ENCODE data around the gene COL19A1.

The COL19A1 gene

GRCh38 chr6:70119218-70119835 is 253.0 kb downstream of the COL19A1 start:
- no peak for DNase-seq (ENCODE audit: low read depth in 1 of 2, low spot score in 1 of 2)
- in situ Hi-C loops (cut with HindIII; ENCODE audit: low pct_unique_long_range_greater_than_20kb, low sequenced_read_pairs), result no loop called here
- no peak for TF ChIP-seq JUND (IDR thresholded peaks at IDR 0.05; ENCODE audit: low read depth)

- in situ Hi-C loops (cut with HindIII; ENCODE audit: low pct_unique_long_range_greater_than_20kb, low sequenced_read_pairs), result no loop called here
- no peak for TF ChIP-seq JUND (IDR thresholded peaks at IDR 0.05; ENCODE audit: low read depth)
- no peak for DNase-seq (ENCODE audit: low read depth in 1 of 2, low spot score in 1 of 2)
Measured at GRCh38 chr6:70124443-70124842, 258.1 kb downstream of the COL19A1 start.

GRCh38 chr6:70124882-70125545 is 258.7 kb downstream of the COL19A1 start:
- TF ChIP-seq JUND (IDR thresholded peaks at IDR 0.05; ENCODE audit: low read depth), result no peak
- no peak for DNase-seq (ENCODE audit: low read depth in 1 of 2, low spot score in 1 of 2)

GRCh38 chr6:70125602-70126001 is 259.2 kb downstream of the COL19A1 start:
- no peak for TF ChIP-seq JUND (IDR thresholded peaks at IDR 0.05; ENCODE audit: low read depth)
- in situ Hi-C loops (cut with HindIII; ENCODE audit: low pct_unique_long_range_greater_than_20kb, low sequenced_read_pairs), result no loop called here
- no peak for DNase-seq (ENCODE audit: low read depth in 1 of 2, low spot score in 1 of 2)

More at GRCh38 chr6:70124882-70125545, 258.7 kb downstream of the COL19A1 start:
- in situ Hi-C loops (cut with HindIII; ENCODE audit: low pct_unique_long_range_greater_than_20kb, low sequenced_read_pairs), result no loop called here

GRCh38 chr6:70129341-70129740 is 263.0 kb downstream of the COL19A1 start:
- in situ Hi-C loops (cut with HindIII; ENCODE audit: low pct_unique_long_range_greater_than_20kb, low sequenced_read_pairs), result no loop called here
- no peak for DNase-seq (ENCODE audit: low read depth in 1 of 2, low spot score in 1 of 2)
- TF ChIP-seq JUND (IDR thresholded peaks at IDR 0.05; ENCODE audit: low read depth), result no peak

- TF ChIP-seq JUND (IDR thresholded peaks at IDR 0.05; ENCODE audit: low read depth), result no peak
- in situ Hi-C loops (cut with HindIII; ENCODE audit: low pct_unique_long_range_greater_than_20kb, low sequenced_read_pairs), result no loop called here
- DNase-seq (ENCODE audit: low read depth in 1 of 2, low spot score in 1 of 2), result no peak
Measured at GRCh38 chr6:70130865-70131264, 264.5 kb downstream of the COL19A1 start.

- in situ Hi-C loops (cut with HindIII; ENCODE audit: low pct_unique_long_range_greater_than_20kb, low sequenced_read_pairs), result no loop called here
- TF ChIP-seq JUND (IDR thresholded peaks at IDR 0.05; ENCODE audit: low read depth), result no peak
- no peak for DNase-seq (ENCODE audit: low read depth in 1 of 2, low spot score in 1 of 2)
Measured at GRCh38 chr6:70131528-70131927, 265.2 kb downstream of the COL19A1 start.

GRCh38 chr6:70133246-70133645 is 266.9 kb downstream of the COL19A1 start:
- DNase-seq (ENCODE audit: low read depth in 1 of 2, low spot score in 1 of 2), result no peak
- TF ChIP-seq JUND (IDR thresholded peaks at IDR 0.05; ENCODE audit: low read depth), result no peak
- in situ Hi-C loops (cut with HindIII; ENCODE audit: low pct_unique_long_range_greater_than_20kb, low sequenced_read_pairs), result no loop called here

- no peak for DNase-seq (ENCODE audit: low read depth in 1 of 2, low spot score in 1 of 2)
- no peak for TF ChIP-seq JUND (IDR thresholded peaks at IDR 0.05; ENCODE audit: low read depth)
- in situ Hi-C loops (cut with HindIII; ENCODE audit: low pct_unique_long_range_greater_than_20kb, low sequenced_read_pairs), result no loop called here
Measured at GRCh38 chr6:70134542-70134941, 268.2 kb downstream of the COL19A1 start.

- no peak for DNase-seq (ENCODE audit: low read depth in 1 of 2, low spot score in 1 of 2)
- in situ Hi-C loops (cut with HindIII; ENCODE audit: low pct_unique_long_range_greater_than_20kb, low sequenced_read_pairs), result no loop called here
- TF ChIP-seq JUND (IDR thresholded peaks at IDR 0.05; ENCODE audit: low read depth), result no peak
Measured at GRCh38 chr6:70135219-70136160, 269.1 kb downstream of the COL19A1 start.

- in situ Hi-C loops (cut with HindIII; ENCODE audit: low pct_unique_long_range_greater_than_20kb, low sequenced_read_pairs), result no loop called here
- TF ChIP-seq JUND (IDR thresholded peaks at IDR 0.05; ENCODE audit: low read depth), result no peak
- no peak for DNase-seq (ENCODE audit: low read depth in 1 of 2, low spot score in 1 of 2)
Measured at GRCh38 chr6:70136996-70137395, 270.6 kb downstream of the COL19A1 start.

- DNase-seq (ENCODE audit: low read depth in 1 of 2, low spot score in 1 of 2), result no peak
- no peak for TF ChIP-seq JUND (IDR thresholded peaks at IDR 0.05; ENCODE audit: low read depth)
- in situ Hi-C loops (cut with HindIII; ENCODE audit: low pct_unique_long_range_greater_than_20kb, low sequenced_read_pairs), result no loop called here
Measured at GRCh38 chr6:70140496-70140895, 274.1 kb downstream of the COL19A1 start.

- no peak for TF ChIP-seq JUND (IDR thresholded peaks at IDR 0.05; ENCODE audit: low read depth)
- in situ Hi-C loops (cut with HindIII; ENCODE audit: low pct_unique_long_range_greater_than_20kb, low sequenced_read_pairs), result no loop called here
- no peak for DNase-seq (ENCODE audit: low read depth in 1 of 2, low spot score in 1 of 2)
Measured at GRCh38 chr6:70142034-70142433, 275.7 kb downstream of the COL19A1 start.

Measured in T47D (cell line).